Stimulated activated CD4-positive, alpha-beta T cell treated with anti-CD3 and anti-CD28 coated beads, Interleukin-1b, Interleukin-23, amount 100 ng/mL, for 4 hours (primary cell): ENCODE data around the gene ZNF423.

Experiments used
- DNase-seq, 2 donors: peaks; one replicate each; pipeline ENCODE4 v3.0.0-alpha.2; 2020; ENCODE audit warnings: low read depth in 2 of 2

ZNF423 gene

GRCh38 chr16:49558451-49558850, 297.5 kb downstream of the ZNF423 start:
- no peak for DNase-seq

- no peak for DNase-seq
Observed at GRCh38 chr16:49556606-49557446, 299.1 kb downstream of the ZNF423 start.

- no peak for DNase-seq
Observed at GRCh38 chr16:49556249-49556605, 299.7 kb downstream of the ZNF423 start.

GRCh38 chr16:49554681-49555080, 301.2 kb downstream of the ZNF423 start:
- no peak for DNase-seq

- no peak for DNase-seq
Observed at GRCh38 chr16:49552313-49552928, 303.5 kb downstream of the ZNF423 start.

- DNase-seq, result no peak
Observed at GRCh38 chr16:49550666-49551065, 305.2 kb downstream of the ZNF423 start.

GRCh38 chr16:49550140-49550539, 305.8 kb downstream of the ZNF423 start:
- no peak for DNase-seq

GRCh38 chr16:49548325-49548970, 307.5 kb downstream of the ZNF423 start:
- DNase-seq, result no peak

GRCh38 chr16:49547448-49547847, 308.5 kb downstream of the ZNF423 start:
- no peak for DNase-seq

GRCh38 chr16:49546735-49547134, 309.2 kb downstream of the ZNF423 start:
- no peak for DNase-seq

GRCh38 chr16:49545741-49546448, 310.0 kb downstream of the ZNF423 start:
- no peak for DNase-seq

GRCh38 chr16:49545243-49545642, 310.7 kb downstream of the ZNF423 start:
- DNase-seq, result no peak

- DNase-seq, result no peak
Observed at GRCh38 chr16:49544828-49545227, 311.1 kb downstream of the ZNF423 start.

GRCh38 chr16:49543631-49543946, 312.3 kb downstream of the ZNF423 start:
- no peak for DNase-seq

GRCh38 chr16:49542946-49543630, 312.8 kb downstream of the ZNF423 start:
- no peak for DNase-seq

GRCh38 chr16:49542391-49542891, 313.5 kb downstream of the ZNF423 start:
- DNase-seq, result no peak

- no peak for DNase-seq
Observed at GRCh38 chr16:49540836-49541235, 315.1 kb downstream of the ZNF423 start.

GRCh38 chr16:49539758-49540157, 316.2 kb downstream of the ZNF423 start:
- DNase-seq, result no peak

- DNase-seq, result no peak
Observed at GRCh38 chr16:49537924-49538459, 317.9 kb downstream of the ZNF423 start.

- no peak for DNase-seq
Observed at GRCh38 chr16:49534901-49535610, 320.9 kb downstream of the ZNF423 start.

- DNase-seq, result no peak
Observed at GRCh38 chr16:49533422-49533821, 322.5 kb downstream of the ZNF423 start.
